IPS DF 6.9 (cell line): ENCODE measurements around the gene ERCC1.

ENCODE experiments used
- DNase-seq: peaks from one replicate; pipeline ENCODE4 v3.0.0-alpha.2; 2013; ENCODE audit warnings: low read depth, low spot score
- H3K27ac ChIP-seq: one replicate; pipeline ENCODE4 v1.5.1; 2013; ENCODE audit warnings: low read length, control low read depth
- H3K27me3 ChIP-seq: 2 replicates; pipeline ENCODE4 v1.6.1; 2013; ENCODE audit warnings: mild to moderate bottlenecking, low read length; ENCODE audit not compliant: control insufficient read depth, insufficient read depth
- H3K36me3 ChIP-seq: 2 replicates; pipeline ENCODE4 v1.6.1; 2013; ENCODE audit warnings: low read length; ENCODE audit not compliant: control insufficient read depth, insufficient read depth
- H3K4me1 ChIP-seq: 2 replicates; pipeline ENCODE4 v1.6.1; 2013; ENCODE audit warnings: low read length; ENCODE audit not compliant: control insufficient read depth, insufficient read depth
- H3K4me3 ChIP-seq: 2 replicates; pipeline ENCODE4 v1.5.1; 2013; ENCODE audit warnings: mild to moderate bottlenecking, low read length
- H3K9me3 ChIP-seq: 2 replicates; pipeline ENCODE4 v1.6.1; 2013; ENCODE audit warnings: low read length, inconsistent platforms; ENCODE audit not compliant: control insufficient read depth, insufficient read depth
- WGBS: extraction: QIAGEN DNeasy Blood & Tissue Kit; methylation state at CpG from one replicate; pipeline ENCODE4 v1.1.7; 2013; ENCODE audit warnings: mixed read lengths, missing lambda C conversion rate; ENCODE audit not compliant: insufficient read length, insufficient coverage; 5-methylcytosine and 5-hydroxymethylcytosine counted together

The ERCC1 gene

DNA sequence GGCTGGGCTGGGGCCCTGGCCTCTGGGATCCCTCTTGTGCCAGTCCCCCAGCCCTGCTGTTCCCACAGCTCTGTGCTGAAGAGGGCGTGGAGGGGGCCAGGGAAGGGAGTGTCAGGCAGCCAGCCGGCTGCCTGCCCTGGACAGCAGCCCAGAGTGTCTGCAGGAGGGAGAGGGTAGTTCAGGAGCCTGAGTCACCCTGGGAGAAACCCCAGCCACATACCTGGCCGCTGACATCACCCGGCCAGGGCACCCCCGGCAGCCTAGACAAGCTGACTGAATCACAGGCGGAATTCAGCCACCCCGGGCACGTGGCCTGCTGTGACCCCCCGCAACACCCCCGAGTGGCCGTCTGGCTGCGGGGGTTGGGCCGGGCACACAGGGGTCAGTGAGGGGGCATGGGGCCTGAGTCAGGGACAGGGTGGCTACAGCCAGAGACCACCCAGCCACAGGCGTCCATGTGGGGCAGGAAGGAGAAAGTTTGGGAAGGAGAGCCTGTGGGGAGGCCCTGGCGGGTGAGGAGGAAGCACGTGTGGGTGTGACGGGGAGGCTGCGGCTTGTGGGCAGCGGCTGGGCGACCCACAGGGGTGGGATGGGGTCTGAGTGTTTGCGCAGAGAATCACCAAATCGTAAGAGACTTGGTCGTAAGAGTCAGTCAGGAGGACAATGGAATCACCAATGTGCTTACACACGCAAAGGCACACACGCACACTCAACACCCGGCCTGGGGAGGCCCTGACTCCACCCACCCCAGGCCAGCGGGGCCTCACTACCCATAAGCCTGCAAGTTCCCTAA is 32.2 kb upstream of the ERCC1 start:
- Histone ChIP-seq H3K4me3 (no peak overlapping the region), H3K9me3 (no peaks in the 10 kb centered on the region), H3K4me1 (peaks cover 7% of the 10 kb centered on the region; the same call in 1 of the 2 replicates), H3K27ac (no peak overlapping the region), H3K36me3 (no peaks in the 10 kb centered on the region), H3K27me3 (peaks cover 2% of the 10 kb centered on the region; the same call in 1 of the 2 replicates)
- DNase-seq: no peak
- no CpG with 5 or more reads among the region's 27 CpGs for WGBS

DNA sequence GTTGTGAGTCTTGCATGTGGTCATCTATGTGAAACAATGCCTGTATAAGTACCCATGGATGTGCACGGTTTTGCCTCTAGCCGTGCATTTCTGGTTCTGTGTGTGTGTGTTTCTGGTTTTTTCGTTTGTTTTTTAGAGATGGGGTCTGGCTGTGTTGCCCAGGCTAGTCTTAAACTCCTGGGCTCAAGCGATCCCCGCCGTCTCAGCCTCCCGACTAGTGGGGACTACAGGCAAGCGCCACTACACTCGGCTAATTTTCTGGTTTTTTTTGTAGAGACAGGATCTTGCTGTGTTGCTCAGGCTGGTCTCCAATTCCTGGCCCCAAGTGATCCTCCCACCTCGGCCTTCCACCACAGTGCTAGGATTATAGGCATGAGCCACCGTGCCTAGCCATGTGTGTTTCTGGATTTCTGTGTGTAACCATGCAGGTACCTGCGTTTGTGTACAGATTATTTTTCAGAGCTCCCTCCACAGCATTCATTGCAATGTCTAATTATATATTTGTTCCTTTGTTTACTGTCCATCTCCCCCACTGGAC is 28.2 kb upstream of the ERCC1 start:
- Histone ChIP-seq H3K4me1 (peaks cover 7% of the 10 kb centered on the region; the same call in 1 of the 2 replicates), H3K9me3 (no peaks in the 10 kb centered on the region), H3K36me3 (no peaks in the 10 kb centered on the region), H3K27ac (no peak overlapping the region), H3K4me3 (no peak overlapping the region), H3K27me3 (peaks cover 2% of the 10 kb centered on the region; the same call in 1 of the 2 replicates)
- no CpG with 5 or more reads among the region's 12 CpGs for WGBS
- no peak for DNase-seq

DNA sequence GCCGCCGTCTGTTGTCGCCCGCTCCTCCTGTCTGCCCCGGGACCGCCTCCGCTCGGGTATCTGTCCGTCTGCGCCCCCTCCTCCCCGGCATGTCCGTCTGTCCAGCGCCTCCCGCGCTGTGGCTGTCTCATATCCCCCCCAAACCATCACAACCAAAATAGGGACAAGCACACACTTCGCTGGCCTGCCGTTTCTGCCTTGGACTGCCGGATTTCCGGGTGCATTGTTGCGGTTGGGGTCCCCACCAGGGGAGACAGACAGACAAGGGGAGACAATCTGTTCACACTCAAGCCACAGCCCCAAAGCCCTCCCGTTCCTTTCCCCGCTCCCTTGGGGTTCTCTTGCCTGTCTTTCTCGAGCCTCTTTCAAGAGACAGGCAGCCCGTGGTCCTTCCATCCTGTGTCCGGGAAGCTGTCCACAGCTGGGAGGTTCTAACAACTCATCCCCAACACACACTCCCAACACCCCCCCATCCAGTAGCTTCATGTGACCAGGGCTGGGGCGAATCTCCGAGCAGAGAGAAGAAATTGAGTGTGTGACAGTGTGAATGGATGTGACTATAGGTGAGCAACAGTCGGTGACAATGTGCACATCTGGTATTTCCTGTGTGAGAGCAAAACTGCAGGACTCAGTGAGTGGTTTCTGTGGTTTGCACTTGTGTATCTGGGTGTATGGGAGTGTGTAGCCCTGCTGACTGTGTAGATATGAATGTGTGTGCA is 27.6 kb upstream of the ERCC1 start:
- Histone ChIP-seq H3K27me3 (peaks cover 2% of the 10 kb centered on the region; the same call in 1 of the 2 replicates), H3K4me3 (peak overlapping the region; percentile 37; the same call in 1 of the 2 replicates), H3K4me1 (peaks cover 7% of the 10 kb centered on the region; the same call in 1 of the 2 replicates), H3K36me3 (no peaks in the 10 kb centered on the region), H3K9me3 (no peaks in the 10 kb centered on the region), H3K27ac (no peak overlapping the region)
- no peak for DNase-seq
- WGBS: no CpG with 5 or more reads among the region's 28 CpGs

DNA sequence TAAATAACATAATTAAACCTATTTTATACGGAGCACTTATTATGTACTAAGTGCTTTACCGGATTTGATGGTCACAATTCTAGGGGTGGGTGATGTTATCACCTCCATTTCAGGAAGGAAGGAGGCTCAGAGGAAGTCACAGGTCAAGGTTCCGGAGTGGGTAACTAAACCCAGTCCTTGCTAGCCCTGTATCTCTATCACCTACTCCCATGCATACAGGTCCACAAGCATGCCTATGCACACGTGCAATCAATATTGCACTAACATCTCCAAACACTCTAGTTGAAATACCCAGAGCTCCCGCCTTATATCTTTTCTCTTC is 26.3 kb upstream of the ERCC1 start:
- no peaks in the 10 kb centered on the region for H3K36me3 ChIP-seq
- no peak overlapping the region; the same call in 1 of the 2 replicates for H3K4me3 ChIP-seq
- peaks cover 2% of the 10 kb centered on the region; the same call in 1 of the 2 replicates for H3K4me1 ChIP-seq
- no peak for DNase-seq
- WGBS: no CpG with 5 or more reads among the region's 5 CpGs
- peaks cover 2% of the 10 kb centered on the region; the same call in 1 of the 2 replicates for H3K27me3 ChIP-seq
- no peaks in the 10 kb centered on the region for H3K9me3 ChIP-seq
- no peak overlapping the region for H3K27ac ChIP-seq

DNA sequence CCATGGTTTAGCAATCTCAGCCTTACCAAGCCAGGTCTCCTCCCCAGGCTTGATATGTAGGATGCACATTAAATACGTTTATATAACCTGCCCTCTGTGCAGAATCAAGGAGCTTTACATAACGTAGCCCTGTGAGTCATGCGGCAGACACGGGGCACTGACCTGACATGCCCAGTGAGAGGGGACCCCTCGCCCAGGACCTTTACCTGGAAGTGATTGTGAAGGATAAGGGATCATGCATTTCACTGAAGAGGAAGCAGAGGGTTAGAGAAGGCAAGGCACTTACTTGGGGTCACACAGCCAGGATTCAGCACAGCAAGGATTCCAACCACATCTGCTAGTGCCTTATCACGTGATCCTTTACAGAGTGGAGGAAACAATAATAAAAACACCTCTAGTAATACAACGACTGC is 25.2 kb upstream of the ERCC1 start:
- Histone ChIP-seq H3K36me3 (no peaks in the 10 kb centered on the region), H3K4me1 (peaks cover 2% of the 10 kb centered on the region; the same call in 1 of the 2 replicates), H3K27me3 (peaks cover 2% of the 10 kb centered on the region; the same call in 1 of the 2 replicates), H3K9me3 (no peaks in the 10 kb centered on the region), H3K27ac (no peak overlapping the region), H3K4me3 (no peak overlapping the region)
- no CpG with 5 or more reads among the region's 7 CpGs for WGBS
- no peak for DNase-seq

DNA sequence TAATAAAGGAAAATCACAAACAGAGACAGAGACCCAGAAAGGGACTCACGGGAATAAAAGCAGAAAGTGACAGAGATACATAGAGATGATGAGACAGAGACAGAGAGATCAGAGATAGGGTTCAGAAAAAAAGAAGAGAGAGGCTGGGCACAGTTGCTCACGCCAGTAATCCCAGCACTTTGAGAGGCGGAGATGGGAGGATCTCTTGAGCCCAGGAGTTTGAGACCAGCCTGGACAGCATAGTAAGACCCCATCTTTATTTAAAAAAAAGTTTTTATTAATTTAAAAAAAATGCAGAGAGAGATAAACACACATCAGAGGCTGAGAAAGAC is 24.7 kb upstream of the ERCC1 start:
- no peaks in the 10 kb centered on the region for H3K9me3 ChIP-seq
- no CpG with 5 or more reads among the region's 3 CpGs for WGBS

DNA sequence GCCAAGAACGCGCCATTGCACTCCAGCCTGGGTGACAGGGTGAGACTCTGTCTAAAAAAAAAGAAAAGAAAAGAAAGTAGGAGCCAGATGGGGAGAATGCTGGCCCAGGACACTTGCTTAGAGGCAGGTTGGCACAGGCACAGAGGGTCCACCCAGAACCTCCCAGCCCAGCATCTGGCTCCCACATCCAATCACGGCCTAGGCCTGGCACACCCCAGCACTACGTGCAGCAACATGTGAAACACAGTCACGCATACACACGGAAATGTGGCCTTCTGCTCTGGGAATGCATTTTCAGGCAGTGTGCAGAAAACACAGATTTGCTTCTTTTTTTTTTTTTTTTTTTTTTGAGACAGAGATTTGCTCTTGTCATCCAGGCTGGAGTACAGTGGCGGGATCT is 23.2 kb upstream of the ERCC1 start:
- no CpG with 5 or more reads among the region's 7 CpGs for WGBS
- Histone ChIP-seq H3K27ac (no peak overlapping the region), H3K27me3 (peaks cover 2% of the 10 kb centered on the region; the same call in 1 of the 2 replicates), H3K4me3 (no peak overlapping the region), H3K9me3 (no peaks in the 10 kb centered on the region), H3K4me1 (peaks cover 5% of the 10 kb centered on the region; the same call in 1 of the 2 replicates), H3K36me3 (no peaks in the 10 kb centered on the region)
- DNase-seq: no peak

More for the DNA sequence above, 24.7 kb upstream of the ERCC1 start:
- H3K4me3 ChIP-seq: no peak overlapping the region
- no peak overlapping the region for H3K27ac ChIP-seq
- H3K27me3 ChIP-seq: peaks cover 2% of the 10 kb centered on the region; the same call in 1 of the 2 replicates
- no peaks in the 10 kb centered on the region for H3K36me3 ChIP-seq
- no peak for DNase-seq
- peaks cover 2% of the 10 kb centered on the region; the same call in 1 of the 2 replicates for H3K4me1 ChIP-seq

DNA sequence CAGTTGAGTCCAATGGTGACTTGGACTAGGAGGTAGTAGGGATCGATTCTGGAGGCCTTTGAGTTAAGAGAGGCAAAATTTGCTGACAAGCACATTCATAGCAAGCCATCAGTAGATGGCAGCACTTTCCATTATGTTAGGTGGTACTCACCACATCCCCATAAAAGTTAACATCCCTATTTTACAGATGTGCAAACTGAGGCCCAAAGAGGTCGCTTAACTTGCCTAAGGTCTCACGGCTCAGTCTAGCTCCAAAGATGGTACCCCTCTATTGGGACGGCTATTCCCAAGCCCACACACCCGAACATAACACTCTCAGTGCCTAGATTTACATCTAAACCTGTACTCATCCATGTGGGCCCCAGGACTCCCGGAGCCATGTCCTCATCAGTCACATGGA is 22.6 kb upstream of the ERCC1 start:
- DNase-seq: no peak
- no peak overlapping the region for H3K27ac ChIP-seq
- H3K27me3 ChIP-seq: no peaks in the 10 kb centered on the region
- WGBS: no CpG with 5 or more reads among the region's 6 CpGs
- no peak overlapping the region for H3K4me3 ChIP-seq
- peaks cover 5% of the 10 kb centered on the region; the same call in 1 of the 2 replicates for H3K4me1 ChIP-seq
- no peaks in the 10 kb centered on the region for H3K9me3 ChIP-seq
- no peaks in the 10 kb centered on the region for H3K36me3 ChIP-seq

DNA sequence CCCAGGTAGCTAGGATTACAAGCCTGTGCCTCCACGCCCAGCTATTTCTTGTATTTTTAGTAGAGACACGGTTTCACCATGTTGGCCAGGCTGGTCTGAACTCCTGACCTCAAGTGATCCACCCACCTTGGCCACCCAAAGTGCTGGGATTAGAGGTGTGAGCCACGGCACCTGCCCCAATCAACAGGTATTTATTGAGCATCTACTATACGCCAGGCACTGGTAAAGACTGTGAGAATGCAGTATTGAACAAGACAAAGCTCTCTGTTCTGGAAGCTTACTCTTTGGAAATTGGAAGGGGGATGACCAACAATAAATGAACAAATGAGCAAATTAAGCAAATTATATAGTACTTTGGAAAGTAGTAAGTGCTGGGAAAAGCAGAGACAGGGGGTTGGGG is 21.4 kb upstream of the ERCC1 start:
- Histone ChIP-seq H3K9me3 (no peaks in the 10 kb centered on the region), H3K4me3 (no peak overlapping the region), H3K27ac (no peak overlapping the region), H3K27me3 (no peaks in the 10 kb centered on the region), H3K4me1 (peaks cover 6% of the 10 kb centered on the region), H3K36me3 (no peaks in the 10 kb centered on the region)
- DNase-seq: no peak
- WGBS: no CpG with 5 or more reads among the region's 4 CpGs

DNA sequence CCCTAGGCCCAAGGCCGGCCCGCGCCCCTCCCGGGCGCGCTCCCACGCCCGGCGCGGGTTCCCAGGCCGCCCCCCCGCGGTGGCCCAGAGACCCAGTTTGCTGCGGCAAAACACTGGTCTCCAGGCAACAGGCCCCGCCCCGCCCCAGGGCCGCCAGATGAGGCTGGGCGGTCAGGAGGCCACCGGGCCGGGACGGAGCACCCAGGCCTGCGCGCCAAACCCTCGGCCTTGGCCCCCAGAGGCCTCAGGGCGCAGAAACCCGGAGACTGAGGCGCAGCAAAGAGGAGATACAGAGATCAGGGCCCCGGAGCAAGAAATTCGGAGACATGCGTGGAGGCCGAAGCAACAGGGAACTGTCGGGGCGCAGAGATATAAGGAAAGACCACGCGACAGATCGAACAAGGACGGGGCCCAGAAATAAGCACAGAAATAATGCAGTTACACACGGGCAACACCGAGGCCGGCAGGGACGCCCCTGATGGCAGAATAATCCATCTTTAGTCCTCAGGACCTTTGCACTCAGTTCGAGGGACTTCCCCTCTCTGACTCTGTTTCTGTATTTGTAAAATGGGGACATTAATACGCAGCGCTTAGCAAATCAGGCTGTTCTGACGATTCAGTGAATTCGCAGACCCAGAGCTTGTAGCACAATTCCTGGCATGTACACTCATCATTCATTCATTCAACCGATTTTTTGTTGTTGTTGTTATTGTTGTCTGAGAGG is 20.8 kb upstream of the ERCC1 start:
- H3K4me3 ChIP-seq: peak overlapping the region; percentile 46; the same call in 1 of the 2 replicates
- H3K36me3 ChIP-seq: no peaks in the 10 kb centered on the region
- no peaks in the 10 kb centered on the region for H3K27me3 ChIP-seq
- H3K27ac ChIP-seq: no peak overlapping the region
- no peaks in the 10 kb centered on the region for H3K9me3 ChIP-seq
- peaks cover 6% of the 10 kb centered on the region for H3K4me1 ChIP-seq
- no CpG with 5 or more reads among the region's 47 CpGs for WGBS
- no peak for DNase-seq
